Activated CD8-positive, alpha-beta memory T cell treated with anti-CD3 and anti-CD28 coated beads, Interleukin-2, amount 50 U/mL, for 1 hour (primary cell): ENCODE measurements around the gene IRAG1.

Source experiments
- DNase-seq: peaks from one replicate; pipeline ENCODE4 v3.0.0-alpha.2; 2020; ENCODE audit errors: extremely low read depth

The IRAG1 gene

DNA sequence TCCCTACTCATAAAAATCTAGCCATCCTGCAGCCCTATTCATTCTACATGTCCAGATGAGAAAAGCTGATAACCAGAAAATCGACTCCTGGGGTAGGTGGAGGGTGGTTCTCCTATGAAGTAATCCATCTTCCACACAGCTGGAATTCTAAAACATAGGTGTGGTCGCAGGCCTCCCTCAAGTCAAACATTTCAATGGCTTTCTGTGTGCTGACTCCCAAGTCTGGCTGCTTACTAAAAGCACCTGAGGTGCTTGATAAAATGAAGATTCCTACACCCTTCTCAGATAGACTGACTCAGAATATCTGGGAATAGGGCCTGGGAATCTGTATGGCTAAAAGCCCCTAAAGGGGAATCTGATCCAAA, 26.1 kb downstream of the IRAG1 start:
- no peak for DNase-seq

GRCh38 chr11:10666556-10667520, 26.7 kb downstream of the IRAG1 start:
- DNase-seq, result no peak

GRCh38 chr11:10664496-10664895, 29.1 kb downstream of the IRAG1 start:
- no peak for DNase-seq

- no peak for DNase-seq
Measured at GRCh38 chr11:10663990-10664389, 29.6 kb downstream of the IRAG1 start.

DNA sequence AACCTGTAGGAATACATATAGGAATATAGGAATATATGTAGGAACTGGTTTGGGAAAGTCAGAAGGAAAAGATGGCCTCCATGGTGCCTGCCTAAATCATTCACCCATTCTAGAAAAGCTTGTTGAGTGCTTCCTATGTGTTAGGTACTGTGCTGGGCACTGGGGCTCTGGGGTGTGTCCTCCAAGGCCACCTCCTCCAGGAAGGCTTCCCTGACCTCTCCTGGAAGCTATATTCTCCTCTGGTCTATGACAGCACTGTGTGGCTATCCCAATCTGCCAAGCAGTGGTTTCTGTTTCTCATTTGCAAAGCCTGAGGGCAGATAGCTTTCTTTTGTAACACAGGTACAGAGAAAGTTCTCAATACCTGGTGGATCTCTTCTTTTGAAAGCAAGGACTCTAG, 30.2 kb downstream of the IRAG1 start:
- DNase-seq, result no peak

- DNase-seq, result no peak
Measured at GRCh38 chr11:10660323-10660722, 33.2 kb downstream of the IRAG1 start.

DNA sequence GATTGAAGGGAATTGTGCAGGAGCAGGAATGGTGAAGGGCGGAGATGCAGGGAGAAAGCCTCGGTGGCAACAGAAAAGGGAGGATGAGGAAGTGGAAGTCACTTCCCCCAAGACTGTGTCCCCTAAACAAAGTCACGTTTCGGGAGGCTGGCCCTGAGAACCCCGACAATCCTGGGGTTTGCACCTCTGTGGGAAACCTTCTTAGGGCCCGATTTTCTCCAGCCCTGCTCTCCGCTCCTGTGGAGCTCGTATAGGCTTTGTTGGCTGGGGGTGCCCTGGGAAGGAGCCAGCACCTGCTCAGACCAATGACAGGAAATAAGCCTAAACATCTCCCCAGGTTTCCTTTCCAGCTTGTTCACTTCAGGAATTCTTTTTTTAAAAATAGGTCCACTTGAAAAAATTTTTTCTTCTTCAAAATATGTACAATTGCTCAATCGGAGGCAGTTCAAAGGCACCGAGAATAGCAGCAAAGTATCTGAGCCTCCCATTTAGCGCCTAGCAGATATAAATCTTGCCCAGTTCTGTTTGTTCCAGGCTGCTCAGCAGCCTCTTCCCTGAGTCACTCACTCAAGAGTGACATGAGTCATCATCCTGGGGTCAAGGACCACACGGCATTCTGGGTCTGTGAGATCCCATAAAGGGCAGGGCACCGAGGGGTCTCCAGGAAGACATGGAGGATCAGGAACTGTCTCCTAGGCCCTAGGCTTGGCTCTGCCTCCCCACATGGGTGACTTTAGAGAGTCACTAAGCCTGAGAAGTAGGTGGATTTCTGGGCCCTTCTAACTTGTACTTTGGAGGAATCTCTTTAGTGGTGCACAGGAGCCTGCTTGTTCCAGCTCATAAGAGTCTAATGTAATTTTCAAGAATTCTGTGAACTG, 34.0 kb downstream of the IRAG1 start:
- no peak for DNase-seq

GRCh38 chr11:10658621-10659338, 34.8 kb downstream of the IRAG1 start:
- no peak for DNase-seq

DNA sequence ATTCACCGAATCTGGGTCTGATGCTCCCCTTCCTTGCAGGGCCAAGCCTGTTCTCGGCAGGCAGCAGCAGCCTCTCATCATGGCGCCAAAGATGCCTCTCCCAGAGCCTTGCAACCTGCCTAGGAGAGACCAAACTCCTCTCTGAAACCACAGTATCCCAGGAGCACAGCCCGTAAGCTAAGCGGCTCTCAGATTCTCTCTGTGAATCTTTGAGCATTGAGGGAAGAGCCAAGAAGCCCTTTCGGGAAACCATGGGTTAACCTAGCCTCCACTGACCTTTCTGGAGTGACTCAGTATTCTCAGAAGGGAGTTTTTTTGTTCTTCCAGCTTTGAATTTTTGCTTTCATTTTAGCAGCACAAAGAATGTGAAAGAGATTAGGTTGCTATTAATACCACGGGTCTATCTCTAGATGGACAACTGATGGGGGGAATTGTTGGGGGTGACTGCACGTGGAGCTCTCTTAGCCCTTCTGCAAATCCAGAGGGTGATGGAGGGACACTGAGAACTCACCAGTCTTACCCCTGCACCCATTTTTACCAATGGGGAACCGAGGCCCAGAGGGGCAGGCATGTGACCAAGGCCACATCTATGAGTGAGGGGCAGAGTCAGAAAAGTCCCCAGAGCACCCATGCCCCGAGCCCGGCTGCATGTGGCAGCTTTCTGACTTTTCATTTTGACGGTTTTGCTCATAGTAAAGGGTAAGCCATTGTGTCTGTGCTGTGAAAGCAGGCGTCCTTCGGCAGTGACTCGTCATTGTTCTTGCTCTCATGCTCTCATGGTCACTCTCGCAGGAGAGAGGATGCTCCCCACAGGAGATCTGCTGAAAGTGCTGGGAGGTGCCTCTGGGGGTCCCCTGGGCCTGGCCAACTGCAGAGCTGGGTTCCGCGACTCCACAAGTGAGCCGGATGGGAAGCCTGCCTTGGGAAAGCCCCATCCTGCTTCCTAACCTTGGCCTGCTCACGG, 36.0 kb downstream of the IRAG1 start:
- DNase-seq, result no peak

GRCh38 chr11:10655943-10656576, 37.5 kb downstream of the IRAG1 start:
- DNase-seq, result no peak

DNA sequence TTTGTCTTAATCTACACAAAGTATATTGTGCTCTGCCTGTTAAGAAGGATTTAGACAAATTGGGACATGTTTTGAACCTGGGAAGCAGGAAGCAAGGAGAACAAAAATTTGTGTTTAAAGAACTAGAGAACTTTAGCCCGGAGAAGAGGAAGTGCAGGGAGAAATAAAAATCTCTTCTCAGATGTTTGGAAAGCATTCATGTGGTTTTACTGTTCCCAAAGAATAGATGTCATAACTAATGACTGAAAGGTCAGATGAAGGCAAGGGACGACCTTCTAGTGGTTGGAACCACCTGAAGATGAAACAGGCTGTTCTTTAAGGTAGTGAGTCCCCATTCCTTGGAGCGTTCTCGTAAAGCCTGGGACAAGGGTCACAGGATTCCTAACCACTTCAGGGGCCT, 38.3 kb downstream of the IRAG1 start:
- DNase-seq, result no peak

DNA sequence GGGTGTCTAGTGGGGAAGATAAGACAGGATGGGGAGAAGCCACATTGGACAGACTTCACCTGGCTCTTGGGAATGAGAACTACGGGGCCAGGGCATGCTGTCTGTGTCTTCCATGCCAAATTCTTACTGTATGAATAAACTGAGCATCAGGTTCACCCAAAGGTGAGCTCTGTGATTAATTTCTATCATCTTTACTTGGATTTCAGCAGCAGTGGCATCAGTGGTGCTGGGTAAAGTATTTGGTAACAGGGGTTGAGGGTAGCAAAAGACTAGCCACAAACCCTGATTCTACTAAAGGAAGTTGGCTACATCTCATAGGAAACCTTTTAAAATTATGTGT, 38.8 kb downstream of the IRAG1 start:
- no peak for DNase-seq

DNA sequence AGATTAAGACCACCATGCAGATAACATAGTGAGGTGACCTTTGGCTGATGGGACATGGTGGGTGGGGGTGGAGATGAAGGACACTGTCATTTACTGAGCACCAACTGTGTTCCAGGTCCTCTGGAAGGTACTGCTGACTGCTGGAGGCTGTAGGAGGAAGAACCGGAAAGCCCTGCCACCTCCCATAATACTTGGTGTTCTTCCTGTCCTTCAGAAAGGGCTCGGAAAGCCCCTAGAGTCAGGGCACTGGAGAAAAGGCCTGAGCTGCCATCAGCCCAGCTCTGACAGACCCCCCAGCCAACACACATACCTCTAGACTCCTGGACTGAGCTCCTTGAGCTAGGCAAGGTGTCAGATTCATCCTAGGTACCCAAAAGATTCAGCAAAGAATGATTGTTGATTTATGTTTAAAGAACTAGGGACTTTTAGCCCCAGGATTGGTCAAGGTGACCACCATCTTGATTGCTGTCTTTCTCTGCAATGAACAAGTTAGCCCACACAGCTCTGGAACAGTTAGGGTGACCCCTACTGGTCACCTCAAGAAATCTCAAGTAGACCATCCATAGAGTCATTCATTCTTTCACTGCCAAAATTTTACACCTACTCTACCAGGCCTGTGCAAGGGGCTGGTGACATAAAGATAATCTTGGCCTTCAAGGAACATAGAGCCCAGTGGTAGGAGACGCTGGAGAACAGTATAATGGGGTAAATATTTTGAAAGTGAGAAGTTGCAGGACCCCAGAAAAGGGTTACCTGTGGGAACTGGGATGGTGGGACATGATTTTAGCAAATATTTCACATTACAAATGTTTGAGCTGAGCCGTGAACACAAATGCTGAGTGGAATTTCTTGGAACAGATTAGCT, 39.4 kb downstream of the IRAG1 start:
- no peak for DNase-seq

GRCh38 chr11:10653261-10653660, 40.3 kb downstream of the IRAG1 start:
- DNase-seq, result no peak

- no peak for DNase-seq
Measured at GRCh38 chr11:10651656-10652361, 41.7 kb downstream of the IRAG1 start.

GRCh38 chr11:10650630-10651029, 42.9 kb downstream of the IRAG1 start:
- no peak for DNase-seq

DNA sequence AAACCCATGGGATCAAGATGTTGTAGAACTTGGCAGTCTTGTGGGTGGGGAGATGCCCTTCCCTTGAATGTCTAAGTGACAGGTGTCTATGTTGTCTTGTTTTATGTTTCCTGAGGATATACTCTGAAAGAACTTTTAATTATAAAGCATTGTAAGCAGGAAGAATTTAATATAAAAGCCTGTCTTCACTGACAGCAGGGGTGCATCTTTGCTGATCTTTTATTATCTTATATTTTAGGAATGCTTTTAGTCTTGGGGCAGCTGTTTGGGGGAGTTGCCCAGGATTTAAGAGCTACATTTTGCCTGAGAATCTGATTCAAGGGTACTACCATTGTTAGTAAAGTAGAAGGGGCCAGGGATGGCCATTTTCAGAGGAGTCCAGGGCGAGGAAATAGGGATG, 43.4 kb downstream of the IRAG1 start:
- no peak for DNase-seq

DNA sequence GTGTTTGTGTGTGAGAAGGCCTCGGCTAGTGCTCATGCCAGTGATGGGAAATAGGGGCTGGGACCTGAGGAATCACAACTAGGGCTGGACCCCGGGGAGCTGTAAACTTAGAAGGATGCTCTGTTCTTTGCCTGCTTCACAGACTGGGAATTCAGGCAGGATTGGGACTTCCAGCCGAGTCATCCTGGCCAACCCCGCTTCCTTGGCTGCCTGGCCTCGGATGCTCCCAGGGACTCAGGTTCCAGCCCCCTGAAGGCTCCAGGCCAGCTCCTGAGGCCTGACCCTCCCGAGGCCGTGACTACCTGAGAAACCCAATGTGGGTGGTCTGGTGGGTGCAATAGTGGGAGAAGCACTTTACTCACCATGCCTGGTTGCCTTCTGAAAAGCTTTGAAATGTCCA, 44.7 kb downstream of the IRAG1 start:
- no peak for DNase-seq
